Measurements from ENCODE around the gene DGKQ. TPM values are rescaled to one million over a fixed set of nuclear protein-coding genes. Genes with fewer than 3 reads are reported as not detected.
"Not testable (repeated sequence)": the region's sequence is repeated elsewhere in the genome, so short reads cannot be mapped to it uniquely, and the experiment has no call there.

DGKQ gene
- total RNA-seq, 2 experiments from 2014 or later: 17.6 to 19.2 TPM

DNA sequence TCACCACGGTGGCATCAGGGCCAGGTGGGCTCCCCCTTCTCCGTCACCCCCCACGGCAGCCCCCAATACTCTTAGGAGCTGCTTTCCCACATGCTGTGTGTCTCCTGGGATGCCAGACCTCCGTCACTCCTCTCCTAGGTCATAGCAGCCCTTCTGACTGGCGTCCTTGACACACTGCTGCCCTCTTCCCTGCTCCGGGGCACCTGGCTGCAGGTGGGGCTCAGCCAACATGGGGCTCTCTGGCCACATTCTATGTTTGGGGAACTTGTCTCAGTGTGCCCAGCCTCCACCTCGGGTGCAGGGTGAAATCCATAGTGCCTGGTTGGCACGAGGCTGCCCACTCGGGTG lies 27.3 kb downstream of the DGKQ start:
- ChIA-PET POLR2A (no interaction called here), CTCF (no interaction called here)
- H3K9me3 Mint-ChIP-seq: no peaks in the 10 kb centered on the region
- no peak overlapping the region for H3K27ac Mint-ChIP-seq
- no peak overlapping the region for H3K27ac ChIP-seq (ENCODE audit: low read depth in 1 of 2, low read length in 2 of 2)
- no peaks in the 10 kb centered on the region for H3K27me3 Mint-ChIP-seq
- H3K4me3 ChIP-seq (ENCODE audit: low read length): no peak overlapping the region
- no peak for ATAC-seq (ENCODE audit: poor library complexity)
- TF ChIP-seq, protein P1, sequence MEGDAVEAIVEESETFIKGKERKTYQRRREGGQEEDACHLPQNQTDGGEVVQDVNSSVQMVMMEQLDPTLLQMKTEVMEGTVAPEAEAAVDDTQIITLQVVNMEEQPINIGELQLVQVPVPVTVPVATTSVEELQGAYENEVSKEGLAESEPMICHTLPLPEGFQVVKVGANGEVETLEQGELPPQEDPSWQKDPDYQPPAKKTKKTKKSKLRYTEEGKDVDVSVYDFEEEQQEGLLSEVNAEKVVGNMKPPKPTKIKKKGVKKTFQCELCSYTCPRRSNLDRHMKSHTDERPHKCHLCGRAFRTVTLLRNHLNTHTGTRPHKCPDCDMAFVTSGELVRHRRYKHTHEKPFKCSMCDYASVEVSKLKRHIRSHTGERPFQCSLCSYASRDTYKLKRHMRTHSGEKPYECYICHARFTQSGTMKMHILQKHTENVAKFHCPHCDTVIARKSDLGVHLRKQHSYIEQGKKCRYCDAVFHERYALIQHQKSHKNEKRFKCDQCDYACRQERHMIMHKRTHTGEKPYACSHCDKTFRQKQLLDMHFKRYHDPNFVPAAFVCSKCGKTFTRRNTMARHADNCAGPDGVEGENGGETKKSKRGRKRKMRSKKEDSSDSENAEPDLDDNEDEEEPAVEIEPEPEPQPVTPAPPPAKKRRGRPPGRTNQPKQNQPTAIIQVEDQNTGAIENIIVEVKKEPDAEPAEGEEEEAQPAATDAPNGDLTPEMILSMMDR (IDR thresholded peaks at IDR 0.05): no peak
- no peak for DNase-seq
- H3K36me3 Mint-ChIP-seq (ENCODE audit: low read depth): peaks cover 8% of the 10 kb centered on the region
- intact Hi-C loops (cut with DNase I, micrococcal nuclease): no loop called here
- H3K4me1 ChIP-seq (ENCODE audit: insufficient read depth, low read length): peaks cover 5% of the 10 kb centered on the region
- H3K4me1 Mint-ChIP-seq (ENCODE audit: low read depth): no peaks in the 10 kb centered on the region
- H3K4me3 Mint-ChIP-seq: no peak overlapping the region
- H3K9me3 ChIP-seq (ENCODE audit: control insufficient read depth in 1 of 2, insufficient read depth in 1 of 2, low read length in 2 of 2): no peaks in the 10 kb centered on the region
- H3K27me3 ChIP-seq (ENCODE audit: control insufficient read depth in 1 of 2, insufficient read depth in 2 of 2, low read length in 2 of 2): no peaks in the 10 kb centered on the region
- H3K36me3 ChIP-seq (ENCODE audit: insufficient read depth, low read length): no peaks in the 10 kb centered on the region

DNA sequence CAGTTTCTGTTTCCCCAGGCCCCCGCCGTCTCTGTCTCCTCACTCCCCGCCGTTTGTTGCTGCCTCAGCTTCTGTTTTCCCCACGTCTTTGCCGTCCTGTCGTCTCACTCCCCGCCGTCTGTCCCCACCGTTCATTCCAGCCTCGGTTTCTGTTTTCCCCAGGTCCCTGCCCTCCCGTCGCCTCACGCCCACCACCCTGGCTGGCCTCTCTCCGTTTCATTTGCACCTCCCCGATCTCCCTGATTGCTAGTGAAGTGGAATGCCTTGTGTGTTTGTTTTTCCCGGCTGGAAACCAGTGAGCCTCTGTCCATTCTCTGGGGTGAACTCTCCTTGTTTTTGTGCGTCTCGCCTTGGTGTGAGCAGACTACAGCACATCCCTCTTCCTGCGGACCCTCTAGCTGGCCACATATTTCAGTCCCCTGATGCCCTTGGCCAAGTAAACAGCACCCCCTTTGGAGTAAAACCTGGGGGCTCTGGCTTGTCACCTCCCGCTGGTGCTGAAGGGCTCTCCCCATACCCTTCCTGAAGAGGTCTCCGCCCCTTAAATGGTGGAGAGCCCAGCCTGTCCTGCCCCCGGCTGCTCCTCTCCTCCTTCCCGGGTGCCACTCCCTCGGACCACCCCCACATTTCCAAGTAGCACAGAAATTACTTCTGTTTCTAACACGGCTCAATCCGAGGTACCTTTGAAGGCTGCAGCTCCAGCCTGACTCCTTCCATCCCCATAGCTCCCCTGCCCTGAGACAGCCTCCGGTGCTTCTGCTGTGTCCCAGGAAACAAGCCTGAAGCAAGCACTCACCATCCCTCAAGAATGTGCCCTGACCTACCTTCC lies 27.9 kb downstream of the DGKQ start:
- no peaks in the 10 kb centered on the region for H3K36me3 ChIP-seq (ENCODE audit: insufficient read depth, low read length)
- DNase-seq (no peak), ATAC-seq (ENCODE audit: poor library complexity) (no peak)
- intact Hi-C loops (cut with DNase I, micrococcal nuclease): no loop called here
- Mint-ChIP-seq H3K4me3 (no peak overlapping the region), H3K36me3 (ENCODE audit: low read depth) (peaks cover 8% of the 10 kb centered on the region), H3K27ac (no peak overlapping the region), H3K9me3 (no peaks in the 10 kb centered on the region), H3K27me3 (no peaks in the 10 kb centered on the region), H3K4me1 (ENCODE audit: low read depth) (no peaks in the 10 kb centered on the region)
- H3K4me1 ChIP-seq (ENCODE audit: insufficient read depth, low read length): peaks cover 5% of the 10 kb centered on the region
- no peak overlapping the region for H3K27ac ChIP-seq (ENCODE audit: low read depth in 1 of 2, low read length in 2 of 2)
- no peaks in the 10 kb centered on the region for H3K27me3 ChIP-seq (ENCODE audit: control insufficient read depth in 1 of 2, insufficient read depth in 2 of 2, low read length in 2 of 2)
- CTCF ChIA-PET: no interaction called here
- TF ChIP-seq, protein P1 (IDR thresholded peaks at IDR 0.05): no peak
- POLR2A ChIA-PET: no interaction called here
- no peak overlapping the region for H3K4me3 ChIP-seq (ENCODE audit: low read length)
- no peaks in the 10 kb centered on the region for H3K9me3 ChIP-seq (ENCODE audit: control insufficient read depth in 1 of 2, insufficient read depth in 1 of 2, low read length in 2 of 2)

DNA sequence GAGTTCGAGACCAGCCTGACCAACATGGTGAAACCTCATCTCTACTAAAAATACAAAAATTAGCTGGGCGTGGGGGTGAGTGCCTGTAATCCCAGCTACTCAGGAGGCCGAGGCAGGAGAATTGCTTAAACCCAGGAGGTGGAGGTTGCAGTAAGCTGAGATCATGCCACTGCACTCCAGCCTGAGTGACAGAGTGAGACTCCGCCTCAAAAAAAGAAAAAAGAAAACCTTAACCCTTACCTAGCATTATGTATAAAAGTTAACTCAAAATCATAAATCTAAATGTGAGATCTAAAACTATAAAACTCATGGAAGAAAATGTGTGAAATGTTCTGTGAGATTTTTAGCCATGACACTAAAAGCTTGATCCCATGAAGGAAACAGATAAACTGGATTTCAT lies 33.9 kb downstream of the DGKQ start:
- ATAC-seq (ENCODE audit: poor library complexity): not testable (repeated sequence)

More for the DNA sequence above, 33.9 kb downstream of the DGKQ start:
- H3K9me3 ChIP-seq (ENCODE audit: control insufficient read depth in 1 of 2, insufficient read depth in 1 of 2, low read length in 2 of 2); H3K36me3 Mint-ChIP-seq (ENCODE audit: low read depth); POLR2A ChIA-PET; H3K27ac ChIP-seq (ENCODE audit: low read depth in 1 of 2, low read length in 2 of 2); H3K4me3 Mint-ChIP-seq; H3K4me1 Mint-ChIP-seq (ENCODE audit: low read depth); DNase-seq; H3K27me3 Mint-ChIP-seq; H3K27ac Mint-ChIP-seq; CTCF ChIA-PET; H3K27me3 ChIP-seq (ENCODE audit: control insufficient read depth in 1 of 2, insufficient read depth in 2 of 2, low read length in 2 of 2); H3K36me3 ChIP-seq (ENCODE audit: insufficient read depth, low read length); H3K9me3 Mint-ChIP-seq; H3K4me3 ChIP-seq (ENCODE audit: low read length); H3K4me1 ChIP-seq (ENCODE audit: insufficient read depth, low read length): not testable (repeated sequence)
- intact Hi-C loops (cut with DNase I, micrococcal nuclease): loop anchor here in 1 of 2 experiments (10.0 kb wide), 2 partner anchors 435 to 915 kb away; partner anchors contain the start of gene LETM1
